ENCODE data around the gene DTX1. TPM values are rescaled to one million over a fixed set of nuclear protein-coding genes. Genes with fewer than 3 reads are reported as not detected.

The DTX1 gene
- total RNA-seq, 1 experiment from 2014 or later = 2.5 TPM

- H3K4me3 ChIP-seq (ENCODE audit: insufficient read depth, low read depth, low read length) = no peak overlapping the region
- no peak for DNase-seq
- no peaks in the 10 kb centered on the region for H3K36me3 ChIP-seq (replicated peaks; ENCODE audit: control insufficient read depth, insufficient read depth, low read length)
- no peaks in the 10 kb centered on the region; the same call in 1 of the 2 replicates for H3K27me3 ChIP-seq (ENCODE audit: control insufficient read depth, insufficient read depth, low read length)
Measured at GRCh38 chr12:113088971-113089756, 32.6 kb downstream of the DTX1 start.

GRCh38 chr12:113089839-113090238 is 33.3 kb downstream of the DTX1 start:
- Histone ChIP-seq H3K36me3 (replicated peaks; ENCODE audit: control insufficient read depth, insufficient read depth, low read length) (no peaks in the 10 kb centered on the region), H3K4me3 (ENCODE audit: insufficient read depth, low read depth, low read length) (no peak overlapping the region), H3K27me3 (ENCODE audit: control insufficient read depth, insufficient read depth, low read length) (no peaks in the 10 kb centered on the region; the same call in 1 of the 2 replicates)
- DNase-seq = no peak

- Histone ChIP-seq H3K27me3 (ENCODE audit: control insufficient read depth, insufficient read depth, low read length) (no peaks in the 10 kb centered on the region; the same call in 1 of the 2 replicates), H3K4me3 (ENCODE audit: insufficient read depth, low read depth, low read length) (no peak overlapping the region), H3K36me3 (replicated peaks; ENCODE audit: control insufficient read depth, insufficient read depth, low read length) (no peaks in the 10 kb centered on the region)
- DNase-seq = no peak
Measured at GRCh38 chr12:113090740-113091139, 34.2 kb downstream of the DTX1 start.

GRCh38 chr12:113091506-113091905 is 35.0 kb downstream of the DTX1 start:
- Histone ChIP-seq H3K36me3 (replicated peaks; ENCODE audit: control insufficient read depth, insufficient read depth, low read length) (no peaks in the 10 kb centered on the region), H3K4me3 (ENCODE audit: insufficient read depth, low read depth, low read length) (no peak overlapping the region), H3K27me3 (ENCODE audit: control insufficient read depth, insufficient read depth, low read length) (no peaks in the 10 kb centered on the region; the same call in 1 of the 2 replicates)
- no peak for DNase-seq

- Histone ChIP-seq H3K36me3 (replicated peaks; ENCODE audit: control insufficient read depth, insufficient read depth, low read length) (no peaks in the 10 kb centered on the region), H3K27me3 (ENCODE audit: control insufficient read depth, insufficient read depth, low read length) (no peaks in the 10 kb centered on the region; the same call in 1 of the 2 replicates), H3K4me3 (ENCODE audit: insufficient read depth, low read depth, low read length) (peak overlapping the region; percentile 42)
- DNase-seq = peak; percentile 99
Measured at GRCh38 chr12:113092607-113093408, 36.3 kb downstream of the DTX1 start.

GRCh38 chr12:113093409-113094101 is 37.0 kb downstream of the DTX1 start:
- no peaks in the 10 kb centered on the region; the same call in 1 of the 2 replicates for H3K27me3 ChIP-seq (ENCODE audit: control insufficient read depth, insufficient read depth, low read length)
- H3K36me3 ChIP-seq (replicated peaks; ENCODE audit: control insufficient read depth, insufficient read depth, low read length) = no peaks in the 10 kb centered on the region
- peak; percentile 64 for DNase-seq
- H3K4me3 ChIP-seq (ENCODE audit: insufficient read depth, low read depth, low read length) = peak overlapping the region; percentile 42

GRCh38 chr12:113094738-113095137 is 38.2 kb downstream of the DTX1 start:
- DNase-seq = no peak
- no peaks in the 10 kb centered on the region for H3K36me3 ChIP-seq (replicated peaks; ENCODE audit: control insufficient read depth, insufficient read depth, low read length)
- H3K4me3 ChIP-seq (ENCODE audit: insufficient read depth, low read depth, low read length) = no peak overlapping the region
- no peaks in the 10 kb centered on the region; the same call in 1 of the 2 replicates for H3K27me3 ChIP-seq (ENCODE audit: control insufficient read depth, insufficient read depth, low read length)

GRCh38 chr12:113095405-113095804 is 38.9 kb downstream of the DTX1 start:
- no peak overlapping the region for H3K4me3 ChIP-seq (ENCODE audit: insufficient read depth, low read depth, low read length)
- H3K36me3 ChIP-seq (replicated peaks; ENCODE audit: control insufficient read depth, insufficient read depth, low read length) = no peaks in the 10 kb centered on the region
- DNase-seq = no peak
- no peaks in the 10 kb centered on the region; the same call in 1 of the 2 replicates for H3K27me3 ChIP-seq (ENCODE audit: control insufficient read depth, insufficient read depth, low read length)

GRCh38 chr12:113096675-113097461 is 40.3 kb downstream of the DTX1 start:
- DNase-seq = no peak
- Histone ChIP-seq H3K4me3 (ENCODE audit: insufficient read depth, low read depth, low read length) (no peak overlapping the region), H3K27me3 (ENCODE audit: control insufficient read depth, insufficient read depth, low read length) (no peaks in the 10 kb centered on the region; the same call in 1 of the 2 replicates), H3K36me3 (replicated peaks; ENCODE audit: control insufficient read depth, insufficient read depth, low read length) (no peaks in the 10 kb centered on the region)

- DNase-seq = peak; percentile 92
- Histone ChIP-seq H3K4me3 (ENCODE audit: insufficient read depth, low read depth, low read length) (no peak overlapping the region), H3K27me3 (ENCODE audit: control insufficient read depth, insufficient read depth, low read length) (no peaks in the 10 kb centered on the region; the same call in 1 of the 2 replicates), H3K36me3 (replicated peaks; ENCODE audit: control insufficient read depth, insufficient read depth, low read length) (no peaks in the 10 kb centered on the region)
Measured at GRCh38 chr12:113097716-113098440, 41.3 kb downstream of the DTX1 start.

GRCh38 chr12:113098441-113099028 is 42.0 kb downstream of the DTX1 start:
- no peaks in the 10 kb centered on the region for H3K27me3 ChIP-seq (ENCODE audit: control insufficient read depth, insufficient read depth, low read length)
- DNase-seq = peak; percentile 94
- H3K4me3 ChIP-seq (ENCODE audit: insufficient read depth, low read depth, low read length) = no peak overlapping the region
- no peaks in the 10 kb centered on the region for H3K36me3 ChIP-seq (replicated peaks; ENCODE audit: control insufficient read depth, insufficient read depth, low read length)

GRCh38 chr12:113099364-113099763 is 42.8 kb downstream of the DTX1 start:
- Histone ChIP-seq H3K36me3 (replicated peaks; ENCODE audit: control insufficient read depth, insufficient read depth, low read length) (no peaks in the 10 kb centered on the region), H3K4me3 (ENCODE audit: insufficient read depth, low read depth, low read length) (no peak overlapping the region), H3K27me3 (ENCODE audit: control insufficient read depth, insufficient read depth, low read length) (peaks cover 1% of the 10 kb centered on the region; the same call in 1 of the 2 replicates)
- no peak for DNase-seq

GRCh38 chr12:113099764-113100163 is 43.2 kb downstream of the DTX1 start:
- DNase-seq = no peak
- Histone ChIP-seq H3K36me3 (replicated peaks; ENCODE audit: control insufficient read depth, insufficient read depth, low read length) (no peaks in the 10 kb centered on the region), H3K4me3 (ENCODE audit: insufficient read depth, low read depth, low read length) (no peak overlapping the region), H3K27me3 (ENCODE audit: control insufficient read depth, insufficient read depth, low read length) (peaks cover 1% of the 10 kb centered on the region; the same call in 1 of the 2 replicates)

Measured in H7 (cell line).